M059J (cell line): ENCODE data around the gene SV2B. TPM values are rescaled to one million over a fixed set of nuclear protein-coding genes. Genes with fewer than 3 reads are reported as not detected.

Experiments
- DNase-seq: peaks from one replicate; pipeline ENCODE4 v3.0.0-alpha.2; 2012; ENCODE audit warnings: low read depth
- total RNA-seq: library from RNA; depleted of rRNA; stranded (reverse); fragments of >200 nt; shearing (Covaris generic); gene quantifications from 2 replicates; pipeline ENCODE4 v1.2.3, GENCODE V29; 2014

Gene SV2B
- total RNA-seq, 1 experiment from 2014 or later = not detected

- no peak for DNase-seq
These were observed 36.4 kb downstream of the SV2B start for GRCh38 chr15:91136386-91136923.

GRCh38 chr15:91140601-91141000 lies 40.5 kb downstream of the SV2B start:
- no peak for DNase-seq

- DNase-seq = no peak
These were observed 41.0 kb downstream of the SV2B start for GRCh38 chr15:91141097-91141496.

- DNase-seq = no peak
These were observed 42.2 kb downstream of the SV2B start for GRCh38 chr15:91142106-91142744.

GRCh38 chr15:91142946-91143345 lies 42.9 kb downstream of the SV2B start:
- DNase-seq = no peak

GRCh38 chr15:91146728-91147127 lies 46.7 kb downstream of the SV2B start:
- no peak for DNase-seq

- DNase-seq = no peak
These were observed 48.2 kb downstream of the SV2B start for GRCh38 chr15:91148243-91148642.

- no peak for DNase-seq
These were observed 50.6 kb downstream of the SV2B start for GRCh38 chr15:91150502-91151160.

- DNase-seq = no peak
These were observed 51.9 kb downstream of the SV2B start for GRCh38 chr15:91151781-91152563.

GRCh38 chr15:91152896-91153581 lies 53.0 kb downstream of the SV2B start:
- no peak for DNase-seq

- no peak for DNase-seq
These were observed 53.9 kb downstream of the SV2B start for GRCh38 chr15:91153954-91154353.

- no peak for DNase-seq
These were observed 56.2 kb downstream of the SV2B start for GRCh38 chr15:91156175-91156726.

GRCh38 chr15:91158415-91159394 lies 58.6 kb downstream of the SV2B start:
- DNase-seq = no peak

- peak; percentile 1 for DNase-seq
These were observed 65.8 kb downstream of the SV2B start for GRCh38 chr15:91165850-91166249.

GRCh38 chr15:91168457-91168856 lies 68.4 kb downstream of the SV2B start:
- DNase-seq = no peak

- no peak for DNase-seq
These were observed 71.3 kb downstream of the SV2B start for GRCh38 chr15:91171334-91171733.

GRCh38 chr15:91182101-91182500 lies 82.0 kb downstream of the SV2B start:
- DNase-seq = no peak

GRCh38 chr15:91183596-91183995 lies 83.5 kb downstream of the SV2B start:
- DNase-seq = no peak

- no peak for DNase-seq
These were observed 84.4 kb downstream of the SV2B start for GRCh38 chr15:91184441-91184840.

- peak; percentile 28 for DNase-seq
These were observed 87.0 kb downstream of the SV2B start for GRCh38 chr15:91186904-91187656.
